GF-D8 (cell line): Measurements from ENCODE around the gene ALAS1.
"Not testable (repeated sequence)": the region's sequence is repeated elsewhere in the genome, so short reads cannot be mapped to it uniquely, and the experiment has no call there.

Experiments
- DNase-seq: peaks from one replicate; lab custom pipeline; 2025; lab: John Stamatoyannopoulos, UW

The ALAS1 gene

GRCh38 chr3:52197842-52198625 lies at the start of gene ALAS1:
ALAS1 (plus strand) TSS chr3:52198160; CDS start chr3:52199242, 1,082 bp downstream.
- DNase-seq, result peak; percentile 81

GRCh38 chr3:52149021-52149420 lies 48.9 kb upstream of the ALAS1 start:
- DNase-seq, result no peak

- no peak for DNase-seq
Observed at GRCh38 chr3:52149726-52150125, 48.2 kb upstream of the ALAS1 start.

- no peak for DNase-seq
Observed at GRCh38 chr3:52150357-52150756, 47.6 kb upstream of the ALAS1 start.

- DNase-seq, result no peak
Observed at GRCh38 chr3:52150860-52151259, 47.1 kb upstream of the ALAS1 start.

GRCh38 chr3:52151991-52152390 lies 46.0 kb upstream of the ALAS1 start:
- not testable (repeated sequence) for DNase-seq

- DNase-seq, result no peak
Observed at GRCh38 chr3:52153389-52154096, 44.4 kb upstream of the ALAS1 start.

GRCh38 chr3:52154135-52155094 lies 43.5 kb upstream of the ALAS1 start, which contains the start of gene POC1A:
POC1A (minus strand) TSS chr3:52154423; CDS start chr3:52154372, 51 bp downstream.
- DNase-seq, result peak; percentile 96

GRCh38 chr3:52155912-52156311 lies 42.0 kb upstream of the ALAS1 start:
- DNase-seq, result no peak

- DNase-seq, result no peak
Observed at GRCh38 chr3:52159503-52159902, 38.5 kb upstream of the ALAS1 start.

- no peak for DNase-seq
Observed at GRCh38 chr3:52162250-52162872, 35.6 kb upstream of the ALAS1 start.

- DNase-seq, result no peak
Observed at GRCh38 chr3:52167240-52167639, 30.7 kb upstream of the ALAS1 start.

- not testable (repeated sequence) for DNase-seq
Observed at GRCh38 chr3:52170217-52170616, 27.7 kb upstream of the ALAS1 start.

GRCh38 chr3:52171514-52172261 lies 26.3 kb upstream of the ALAS1 start:
- DNase-seq, result no peak

- DNase-seq, result no peak
Observed at GRCh38 chr3:52172262-52172757, 25.6 kb upstream of the ALAS1 start.

GRCh38 chr3:52173101-52173500 lies 24.9 kb upstream of the ALAS1 start:
- no peak for DNase-seq

GRCh38 chr3:52174896-52175295 lies 23.1 kb upstream of the ALAS1 start:
- no peak for DNase-seq

- DNase-seq, result no peak
Observed at GRCh38 chr3:52175416-52176179, 22.4 kb upstream of the ALAS1 start.

GRCh38 chr3:52176180-52176752 lies 21.7 kb upstream of the ALAS1 start:
- no peak for DNase-seq
